H1 (cell line): Measurements from ENCODE around the gene TTC5. TPM values are rescaled to one million over a fixed set of nuclear protein-coding genes. Genes with fewer than 3 reads are reported as not detected.
A peak's percentile ranks its signal among the peaks of the same experiment; 100 is the strongest.

Source experiments
- KDM5A ChIP-seq: fragments of 200-600 bp; IDR thresholded peaks from 2 replicates; pipeline ENCODE4 v1.7.1; 2012; ENCODE audit warnings: mild to moderate bottlenecking, low read length, inconsistent platforms, mixed read lengths
- PHF8 ChIP-seq: fragments of 200-600 bp; sonication (generic); conservative IDR thresholded peaks from 2 replicates; pipeline ENCODE4 v1.7.1; 2012; ENCODE audit warnings: low read depth, mild to moderate bottlenecking, inconsistent platforms, low read length, moderate library complexity
- RAD21 ChIP-seq, 2 experiments: IDR thresholded peaks in 1 of 2; conservative IDR thresholded peaks in 1 of 2; 2 replicates each; pipeline ENCODE4 v1.6.1; 2011; ENCODE audit warnings: low read depth in 2 of 2, low read length in 2 of 2, improper control_type of control experiment in 1 of 2, inconsistent platforms in 1 of 2, mild to moderate bottlenecking in 1 of 2, moderate library complexity in 1 of 2
- RBBP5 ChIP-seq: IDR thresholded peaks from 2 replicates; pipeline ENCODE4 v1.7.1; 2012; ENCODE audit warnings: low read depth, mild to moderate bottlenecking, inconsistent platforms, low read length, moderate library complexity, borderline replicate concordance
- RXRA ChIP-seq: IDR thresholded peaks from 2 replicates; pipeline ENCODE4 v1.6.1; 2011; ENCODE audit warnings: low read depth, mild to moderate bottlenecking, low read length, moderate library complexity; ENCODE audit not compliant: insufficient read depth
- SIN3A ChIP-seq, 2 experiments: IDR thresholded peaks in 1 of 2; conservative IDR thresholded peaks in 1 of 2; 2 replicates each; pipeline ENCODE4 v1.6.1; 2011 to 2012; ENCODE audit warnings: low read length in 2 of 2, improper control_type of control experiment in 1 of 2, low read depth in 1 of 2, mild to moderate bottlenecking in 1 of 2
- SIX5 ChIP-seq: IDR thresholded peaks from 2 replicates; pipeline ENCODE4 v1.6.1; 2011; ENCODE audit warnings: mild to moderate bottlenecking, low read depth, low read length
- SP1 ChIP-seq: IDR thresholded peaks from 2 replicates; pipeline ENCODE4 v1.6.1; 2011; ENCODE audit warnings: low read depth, low read length
- SP2 ChIP-seq: IDR thresholded peaks from 2 replicates; pipeline ENCODE4 v1.6.1; 2012; ENCODE audit warnings: mild to moderate bottlenecking, low read length, inconsistent platforms
- TAF1 ChIP-seq: IDR thresholded peaks from 2 replicates; pipeline ENCODE4 v1.6.1; 2011; ENCODE audit warnings: mild to moderate bottlenecking, low read depth, low read length
- TBP ChIP-seq: IDR thresholded peaks from 2 replicates; pipeline ENCODE4 v1.6.1; 2011; ENCODE audit warnings: low read depth, low read length, improper control_type of control experiment
- TEAD4 ChIP-seq: IDR thresholded peaks from 2 replicates; pipeline ENCODE4 v1.6.1; 2012; ENCODE audit warnings: low read depth, low read length, inconsistent platforms, mixed read lengths
- YY1 ChIP-seq: IDR thresholded peaks from 2 replicates; pipeline ENCODE4 v1.6.1; 2011; ENCODE audit warnings: low read depth, mild to moderate bottlenecking, low read length
- polyA plus RNA-seq, 7 experiments: library from polyadenylated mRNA; depleted of rRNA in 3 of 7; stranded (reverse) in 5 of 7; unstranded in 2 of 7; fragments of >200 nt in 5 of 7; fragments of 200-250 nt in 2 of 7; gene quantifications; 1 replicate in 5 of 7; 2 replicates in 1 of 7; 4 replicates in 1 of 7; pipeline versions ENCODE4 v1.2.1 to v1.2.3, GENCODE V29; 2011 to 2013; ENCODE audit warnings: missing spikeins in 2 of 7, mixed read lengths in 2 of 7
- total RNA-seq: library from RNA; stranded (reverse); fragmentation: NEBNext Ultra II Directional; extraction: Animal tissue kit (Norgen Biotek cat#: 25700); gene quantifications from 2 replicates; pipeline ENCODE4 v1.2.1, GENCODE V29; 2021
- TF ChIP-seq, protein P1 (sequence below): IDR thresholded peaks from 2 replicates; pipeline ENCODE4 v1.6.1; 2011; ENCODE audit warnings: low read length, improper control_type of control experiment
- TF ChIP-seq, protein P2 (sequence below), 3 experiments: IDR thresholded peaks; 1 replicate in 2 of 3; 2 replicates in 1 of 3; pipeline versions ENCODE4 v1.5.1 to v1.6.1; 2011; ENCODE audit warnings: low read length in 3 of 3, mild to moderate bottlenecking in 3 of 3, inconsistent platforms in 2 of 3, low read depth in 1 of 3, moderate library complexity in 1 of 3; ENCODE audit not compliant: insufficient read depth in 1 of 3; ENCODE audit errors: control extremely low read depth in 1 of 3

TTC5 gene
- total and polyA plus RNA-seq, 2 of the 8 experiments (the other 6 are each of a cell fraction or from before 2014, with no cell fraction given): 9.1 to 18.0 TPM

DNA sequence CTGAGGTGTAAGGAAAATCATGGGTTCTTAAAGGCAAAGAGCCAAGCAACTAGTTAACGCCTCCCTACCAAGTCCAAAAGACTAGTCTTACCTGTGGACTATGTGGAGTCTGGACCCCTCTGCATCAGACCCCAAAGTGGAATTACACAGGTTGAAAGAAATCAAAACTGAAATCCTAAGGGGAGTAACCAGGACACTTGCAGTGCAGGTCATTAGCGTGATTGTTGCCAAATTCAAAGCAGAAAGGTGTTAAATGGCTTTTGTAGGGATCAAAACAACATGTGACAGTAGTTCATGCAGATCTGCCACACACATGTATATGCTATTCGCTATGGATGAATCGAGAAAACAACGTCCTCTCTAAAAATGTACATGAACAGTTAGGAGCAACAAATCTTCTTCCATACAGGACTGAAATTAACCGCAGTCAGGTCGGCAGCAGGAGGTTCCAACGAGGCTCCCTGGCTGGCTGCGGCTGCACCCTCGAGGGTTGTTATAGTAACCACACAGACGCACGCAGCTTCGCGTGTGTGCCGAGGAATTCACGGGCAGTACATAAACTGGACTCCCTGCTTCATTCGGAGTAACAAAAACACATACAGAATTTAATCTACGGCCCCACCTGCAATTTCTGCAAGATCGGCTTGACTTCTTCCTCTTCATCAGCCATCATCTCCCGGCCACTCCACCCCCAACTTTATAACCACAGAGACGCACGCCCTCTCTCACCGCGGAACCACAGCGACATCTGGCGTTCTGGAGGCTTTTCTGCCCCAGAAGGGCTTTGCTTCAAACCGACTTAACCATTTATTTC, at the start of gene TTC5 (continued):
- TF ChIP-seq SP1 (0 out of 2 replicates have a peak, but pooled peaks have one; percentile 42), TBP (peak; percentile 52; the same call in 1 of the 2 replicates), TAF1 (peak; percentile 73), SIN3A (conservative IDR thresholded peaks at IDR 0.05 in 1 of 2, IDR thresholded peaks at IDR 0.05 in 1 of 2; ENCODE audit: low read depth in 1 of 2, low read length in 2 of 2) (peak; percentile 87 to 88; a peak in 2 of 4 replicates), RBBP5 (peak; percentile 92), RAD21 (IDR thresholded peaks at IDR 0.05 in 1 of 2, conservative IDR thresholded peaks at IDR 0.05 in 1 of 2; ENCODE audit: low read depth in 2 of 2, low read length in 2 of 2) (peak; percentile 35 to 52), TEAD4 (no peak), YY1 (peak; percentile 83), SIX5 (no peak), KDM5A (peak; percentile 71; the same call in 1 of the 2 replicates), RXRA (no peak), PHF8 (peak; percentile 58), SP2 (peak; percentile 93)
- TF ChIP-seq, protein P1, sequence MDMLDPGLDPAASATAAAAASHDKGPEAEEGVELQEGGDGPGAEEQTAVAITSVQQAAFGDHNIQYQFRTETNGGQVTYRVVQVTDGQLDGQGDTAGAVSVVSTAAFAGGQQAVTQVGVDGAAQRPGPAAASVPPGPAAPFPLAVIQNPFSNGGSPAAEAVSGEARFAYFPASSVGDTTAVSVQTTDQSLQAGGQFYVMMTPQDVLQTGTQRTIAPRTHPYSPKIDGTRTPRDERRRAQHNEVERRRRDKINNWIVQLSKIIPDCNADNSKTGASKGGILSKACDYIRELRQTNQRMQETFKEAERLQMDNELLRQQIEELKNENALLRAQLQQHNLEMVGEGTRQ: no peak
- TF ChIP-seq, protein P2, sequence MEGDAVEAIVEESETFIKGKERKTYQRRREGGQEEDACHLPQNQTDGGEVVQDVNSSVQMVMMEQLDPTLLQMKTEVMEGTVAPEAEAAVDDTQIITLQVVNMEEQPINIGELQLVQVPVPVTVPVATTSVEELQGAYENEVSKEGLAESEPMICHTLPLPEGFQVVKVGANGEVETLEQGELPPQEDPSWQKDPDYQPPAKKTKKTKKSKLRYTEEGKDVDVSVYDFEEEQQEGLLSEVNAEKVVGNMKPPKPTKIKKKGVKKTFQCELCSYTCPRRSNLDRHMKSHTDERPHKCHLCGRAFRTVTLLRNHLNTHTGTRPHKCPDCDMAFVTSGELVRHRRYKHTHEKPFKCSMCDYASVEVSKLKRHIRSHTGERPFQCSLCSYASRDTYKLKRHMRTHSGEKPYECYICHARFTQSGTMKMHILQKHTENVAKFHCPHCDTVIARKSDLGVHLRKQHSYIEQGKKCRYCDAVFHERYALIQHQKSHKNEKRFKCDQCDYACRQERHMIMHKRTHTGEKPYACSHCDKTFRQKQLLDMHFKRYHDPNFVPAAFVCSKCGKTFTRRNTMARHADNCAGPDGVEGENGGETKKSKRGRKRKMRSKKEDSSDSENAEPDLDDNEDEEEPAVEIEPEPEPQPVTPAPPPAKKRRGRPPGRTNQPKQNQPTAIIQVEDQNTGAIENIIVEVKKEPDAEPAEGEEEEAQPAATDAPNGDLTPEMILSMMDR (IDR thresholded peaks at IDR 0.05; ENCODE audit: control extremely low read depth in 1 of 3, insufficient read depth in 1 of 3, low read depth in 1 of 3, low read length in 3 of 3): peak; percentile 80 to 91 (median 84)
